Stimulated activated CD4-positive, alpha-beta T cell treated with anti-CD3 and anti-CD28 coated beads, Interleukin-2, amount 100 ng/mL, for 4 hours (primary cell): ENCODE data around the gene ZNF582.
A peak's percentile ranks its signal among the peaks of the same experiment; 100 is the strongest.
"Not testable (repeated sequence)": the region's sequence is repeated elsewhere in the genome, so short reads cannot be mapped to it uniquely, and the experiment has no call there.

ENCODE experiments used
- DNase-seq: peaks from one replicate; pipeline ENCODE4 v3.0.0-alpha.2; 2020; ENCODE audit warnings: low read depth

The ZNF582 gene

DNA sequence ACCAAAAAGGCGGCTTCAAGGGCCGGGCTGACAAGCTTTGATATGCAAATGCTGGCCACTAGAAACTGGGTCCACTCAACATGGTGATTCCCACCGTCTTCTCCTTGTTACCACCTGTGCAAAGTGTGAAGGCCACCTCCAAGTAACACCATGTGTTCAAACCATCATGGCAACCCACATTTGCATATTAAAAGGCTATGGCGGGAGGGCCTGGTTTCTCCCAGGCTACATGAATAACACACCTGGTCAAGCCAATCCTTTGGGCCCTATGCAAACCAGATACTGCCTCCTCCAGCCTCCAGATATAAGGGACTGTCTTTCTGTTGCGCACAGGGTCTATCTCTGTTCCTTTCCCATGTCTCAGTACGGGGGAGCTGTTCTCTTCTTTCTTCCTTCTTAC lies 42.1 kb downstream of the ZNF582 start:
- no peak for DNase-seq

DNA sequence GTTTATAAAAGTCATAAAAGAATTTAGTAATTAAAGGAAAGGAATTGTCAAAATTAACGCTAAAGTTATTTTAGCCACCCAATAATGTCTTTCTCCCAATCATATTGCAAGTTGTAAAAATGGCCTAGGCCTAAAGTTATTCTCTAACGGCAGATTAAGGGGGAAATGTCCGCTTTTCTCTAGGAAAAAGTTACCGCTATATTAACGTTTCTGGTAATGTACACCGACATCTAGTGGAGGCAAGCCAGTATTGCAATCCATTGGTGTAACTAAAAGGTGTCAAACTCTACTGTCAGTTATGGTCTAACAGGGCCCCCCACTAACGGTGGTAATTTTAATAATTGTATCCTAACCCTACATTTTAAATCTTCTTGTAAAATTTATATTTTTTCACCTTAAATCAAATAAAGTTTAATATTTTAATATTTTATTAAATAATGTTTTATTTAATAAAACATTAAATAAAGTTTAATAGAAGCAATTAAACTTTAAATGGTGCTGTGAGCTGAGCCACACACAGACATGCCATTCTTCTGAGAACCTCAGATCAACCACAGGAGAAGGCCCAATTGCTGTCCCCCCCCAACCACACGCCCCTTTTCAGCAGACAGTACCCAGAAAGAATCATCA lies 42.8 kb downstream of the ZNF582 start:
- DNase-seq: peak; percentile 28

DNA sequence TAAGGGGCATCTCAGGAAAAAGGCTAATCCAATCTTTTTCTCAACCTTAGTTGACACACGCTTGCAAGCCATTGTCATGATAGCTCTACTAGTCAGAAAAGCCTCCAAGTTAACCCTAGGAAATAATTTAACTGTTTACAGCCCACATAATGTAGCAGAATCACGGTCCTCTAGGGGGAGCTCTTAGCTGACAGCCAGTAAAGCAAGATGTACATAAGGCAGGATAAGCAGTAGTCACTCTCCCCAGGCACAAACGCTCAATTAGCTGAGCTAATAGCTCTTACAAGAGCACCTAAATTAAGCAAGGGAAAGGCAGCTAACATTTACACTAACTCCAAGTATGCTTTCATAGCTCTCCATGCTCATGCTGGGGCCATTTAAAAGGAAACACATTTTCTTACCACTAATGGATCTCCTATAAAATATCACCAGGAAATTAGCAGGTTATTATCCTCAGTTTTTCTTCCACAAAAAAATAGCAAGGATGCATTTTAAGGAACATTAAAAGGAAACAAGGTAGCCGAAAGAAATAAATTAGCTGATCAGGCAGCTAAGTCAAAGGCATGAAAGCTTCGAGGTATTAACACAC lies 45.0 kb downstream of the ZNF582 start:
- DNase-seq: no peak

DNA sequence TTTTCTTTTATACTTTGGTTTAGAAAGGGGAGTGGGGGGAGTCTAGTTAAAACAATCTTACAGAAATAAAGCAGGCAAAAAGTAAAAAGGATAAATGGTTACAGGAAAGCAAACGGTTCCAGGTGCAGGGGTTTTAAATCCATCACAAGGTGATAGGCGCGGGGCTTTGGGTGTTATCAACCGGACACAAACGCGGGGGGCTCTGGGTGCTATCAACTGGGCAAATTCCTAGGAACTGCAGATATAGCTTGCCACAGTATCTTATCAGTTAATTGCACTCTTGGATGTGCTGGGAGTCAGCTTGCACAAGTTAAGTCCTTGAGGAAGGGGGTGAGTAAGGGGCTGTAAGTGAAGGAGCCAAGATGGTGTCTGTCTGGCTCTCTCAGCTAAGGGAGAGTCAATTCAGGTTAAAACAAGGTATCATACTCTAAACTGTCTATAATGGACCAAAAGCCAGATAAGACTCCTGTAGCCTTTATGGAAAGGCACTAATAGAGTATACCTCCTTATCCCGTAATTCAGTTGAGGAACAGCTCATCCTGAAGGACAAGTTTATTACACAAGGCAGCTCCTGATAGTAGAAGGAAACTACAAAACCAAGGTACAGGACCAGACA lies 46.1 kb downstream of the ZNF582 start:
- no peak for DNase-seq

DNA sequence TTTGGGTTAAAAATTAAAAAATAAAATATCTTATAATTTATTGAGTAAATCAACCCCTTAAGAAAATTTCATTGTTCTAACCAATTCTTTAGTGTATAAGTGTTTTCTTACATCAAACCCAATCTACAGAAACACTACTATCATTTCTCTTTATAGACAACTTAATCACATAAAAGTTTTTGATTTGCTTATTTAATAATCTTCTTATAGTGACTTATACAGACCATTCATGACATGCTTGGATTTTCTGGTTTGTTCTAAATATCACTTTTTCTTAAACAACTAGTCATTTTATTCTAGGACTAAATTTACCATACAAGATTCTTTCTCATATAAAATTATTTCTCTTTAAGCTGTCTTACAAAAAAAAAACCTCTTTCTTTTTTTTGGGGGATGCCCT lies 51.4 kb downstream of the ZNF582 start:
- DNase-seq: no peak

DNA sequence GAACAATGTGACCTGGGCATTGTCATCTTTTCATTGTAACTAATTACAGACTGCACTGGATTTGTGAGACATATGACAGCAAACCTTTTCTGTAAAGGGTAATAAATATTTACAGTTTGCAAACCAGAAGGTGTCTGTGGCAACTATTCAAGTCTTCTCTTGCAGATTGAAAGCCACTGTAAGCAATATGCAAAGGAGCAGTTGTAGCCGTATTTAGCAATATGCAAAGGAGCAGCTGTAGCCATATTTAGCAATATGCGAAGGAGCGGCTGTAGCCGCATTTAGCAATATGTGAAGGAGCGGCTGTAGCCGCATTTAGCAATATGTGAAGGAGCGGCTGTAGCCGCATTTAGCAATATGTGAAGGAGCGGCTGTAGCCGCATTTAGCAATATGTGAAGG lies 54.3 kb downstream of the ZNF582 start:
- not testable (repeated sequence) for DNase-seq

DNA sequence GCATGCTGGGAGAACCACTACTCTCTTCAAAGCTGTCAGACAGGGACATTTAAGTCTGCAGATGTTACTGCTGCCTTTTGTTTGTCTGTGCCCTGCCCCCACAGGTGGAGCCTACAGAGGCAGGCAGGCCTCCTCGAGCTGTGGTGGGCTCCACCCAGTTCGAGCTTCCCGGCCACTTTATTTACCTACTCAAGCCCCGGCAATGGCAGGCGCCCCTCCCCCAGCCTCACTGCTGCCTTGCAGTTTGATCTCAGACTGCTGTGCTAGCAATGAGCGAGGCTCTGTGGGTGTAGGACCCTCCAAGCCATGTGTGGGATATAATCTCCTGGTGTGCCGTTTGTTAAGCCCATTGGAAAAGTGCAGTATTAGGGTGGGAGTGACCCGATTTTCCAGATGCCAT lies 56.3 kb downstream of the ZNF582 start:
- not testable (repeated sequence) for DNase-seq

DNA sequence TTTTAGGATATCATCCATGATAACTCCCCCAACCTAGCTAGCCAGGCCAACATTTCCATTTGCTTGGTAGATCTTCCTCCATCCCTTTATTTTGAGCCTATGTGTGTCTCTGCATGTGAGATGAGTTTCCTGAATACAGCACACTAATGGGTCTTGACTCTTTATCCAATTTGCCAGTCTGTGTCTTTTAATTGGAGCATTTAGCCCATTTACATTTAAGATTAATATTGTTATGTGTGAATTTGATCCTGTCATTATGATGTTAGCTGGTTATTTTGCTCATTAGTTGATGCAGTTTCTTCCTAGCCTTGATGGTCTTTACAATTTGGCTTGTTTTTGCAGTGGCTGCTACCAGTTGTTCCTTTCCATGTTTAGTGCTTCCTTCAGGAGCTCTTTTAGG lies 58.0 kb downstream of the ZNF582 start:
- DNase-seq: not testable (repeated sequence)

DNA sequence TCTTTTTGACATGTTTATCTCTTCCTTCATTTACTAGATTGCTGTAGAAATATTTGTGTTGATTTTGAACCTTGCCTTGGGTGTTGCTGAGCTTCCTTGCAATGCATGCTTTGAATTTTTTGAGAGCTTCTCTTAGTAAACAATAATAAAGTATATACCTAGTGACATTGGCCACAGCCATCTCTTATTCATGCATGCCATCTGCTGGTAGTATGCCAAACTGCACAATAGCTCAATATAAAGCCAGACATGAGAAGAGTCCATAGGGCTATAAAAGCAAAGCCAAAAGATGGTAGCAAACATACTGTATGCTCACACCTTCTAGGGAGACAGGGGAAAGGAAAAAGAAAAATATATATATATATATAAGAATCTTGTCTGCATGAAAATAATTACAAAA lies 59.8 kb downstream of the ZNF582 start:
- peak; percentile 15 for DNase-seq
